SK-N-SH (cell line): ENCODE results near the gene TDRKH. TPM values are rescaled to one million over a fixed set of nuclear protein-coding genes. Genes with fewer than 3 reads are reported as not detected.
A peak's percentile ranks its signal among the peaks of the same experiment; 100 is the strongest.

Experiments used
- CTCF ChIA-PET: fragments of 300-600, 350-600 bp; formaldehyde crosslinking; extraction: SDS; loops from one replicate; lab custom pipeline; 2021; lab: Yijun Ruan, JAX
- POLR2A ChIA-PET: fragments of 350-600 bp; sonication (Branson Sonifier 250); formaldehyde crosslinking; extraction: SDS; loops from one replicate; lab custom pipeline; 2020; ENCODE audit warnings: antibody characterized with exemption, inconsistent platforms; lab: Yijun Ruan, JAX
- DNase-seq: peaks from one replicate; pipeline ENCODE4 v3.0.0; 2012
- H2AFZ ChIP-seq: fragments of 200-600 bp; sonication (generic); 2 replicates; pipeline ENCODE4 v1.8.1; 2016; ENCODE audit warnings: antibody characterized with exemption, mild to moderate bottlenecking, low read depth
- H3F3A ChIP-seq: fragments of 200-600 bp; sonication (generic); replicated peaks from 2 replicates; pipeline ENCODE3; 2016; ENCODE audit warnings: antibody characterized with exemption, mild to moderate bottlenecking; ENCODE audit not compliant: insufficient read depth
- H3K27ac ChIP-seq, 2 experiments: fragments of 200-500 bp in 1 of 2; fragments of 200-600 bp in 1 of 2; sonication (Bioruptor generic) in 1 of 2; sonication (generic), shearing (Covaris generic) in 1 of 2; 2 replicates each; pipeline versions ENCODE4 v1.5.1 to v1.6.1; 2014 to 2016; ENCODE audit warnings: low read depth in 2 of 2, inconsistent platforms in 1 of 2, low read length in 1 of 2, mild to moderate bottlenecking in 1 of 2, mixed read lengths in 1 of 2
- H3K27me3 ChIP-seq: fragments of 200-600 bp; sonication (generic), shearing (Covaris generic); 2 replicates; pipeline ENCODE4 v1.6.1; 2016; ENCODE audit warnings: mixed run types; ENCODE audit not compliant: insufficient read depth
- H3K36me3 ChIP-seq, 2 experiments: fragments of 200-500 bp in 1 of 2; fragments of 200-600 bp in 1 of 2; sonication (Bioruptor generic) in 1 of 2; sonication (generic) in 1 of 2; replicated peaks in 1 of 2; 2 replicates each; pipeline versions ENCODE3 to v1.5.1; 2014 to 2016; ENCODE audit warnings: low read length in 1 of 2, mild to moderate bottlenecking in 1 of 2; ENCODE audit not compliant: insufficient read depth in 2 of 2, control insufficient read depth in 1 of 2
- H3K4me1 ChIP-seq, 2 experiments: fragments of 200-500 bp in 1 of 2; fragments of 200-600 bp in 1 of 2; sonication (Bioruptor generic) in 1 of 2; sonication (generic), shearing (Covaris generic) in 1 of 2; 2 replicates each; pipeline versions ENCODE4 v1.5.1 to v1.6.1; 2014 to 2016; ENCODE audit warnings: low read depth in 1 of 2, low read length in 1 of 2, mixed run types in 1 of 2; ENCODE audit not compliant: insufficient read depth in 2 of 2, control insufficient read depth in 1 of 2
- H3K4me2 ChIP-seq: fragments of 200-600 bp; sonication (generic), shearing (Covaris generic); 2 replicates; pipeline ENCODE4 v1.6.1; 2017; ENCODE audit warnings: mixed run types
- H3K4me3 ChIP-seq, 2 experiments: fragments of 200-500 bp in 1 of 2; fragments of 200-600 bp in 1 of 2; sonication (Bioruptor generic) in 1 of 2; sonication (generic), shearing (Covaris generic) in 1 of 2; 2 replicates each; pipeline versions ENCODE4 v1.5.1 to v1.8.1; 2014 to 2016; ENCODE audit warnings: low read depth in 2 of 2, inconsistent platforms in 1 of 2, low read length in 1 of 2, mild to moderate bottlenecking in 1 of 2, mixed read lengths in 1 of 2, moderate library complexity in 1 of 2
- H3K79me2 ChIP-seq: fragments of 200-600 bp; sonication (generic); 2 replicates; pipeline ENCODE4 v1.8.1; 2017; ENCODE audit warnings: mild to moderate bottlenecking; ENCODE audit not compliant: insufficient read depth
- H3K9ac ChIP-seq: fragments of 200-600 bp; sonication (generic); 2 replicates; pipeline ENCODE4 v1.6.1; 2017; ENCODE audit warnings: mixed run types
- H3K9me2 ChIP-seq: fragments of 200-600 bp; sonication (generic); 2 replicates; pipeline ENCODE4 v1.6.1; 2017; ENCODE audit warnings: mixed run types
- H3K9me3 ChIP-seq: fragments of 200-600 bp; sonication (generic); 2 replicates; pipeline ENCODE4 v1.6.1; 2017; ENCODE audit warnings: mixed run types, mild to moderate bottlenecking, moderate library complexity
- H4K20me1 ChIP-seq: fragments of 200-600 bp; sonication (generic); 2 replicates; pipeline ENCODE4 v1.6.1; 2017; ENCODE audit warnings: mild to moderate bottlenecking, mixed run types; ENCODE audit not compliant: insufficient read depth
- CTCF ChIP-seq: fragments of 200-600 bp; sonication (generic); IDR thresholded peaks from 2 replicates; pipeline ENCODE4 v1.6.1; 2017; ENCODE audit warnings: antibody characterized with exemption, mild to moderate bottlenecking, moderate library complexity
- EZH2phosphoT487 ChIP-seq: fragments of 200-600 bp; sonication (generic); IDR thresholded peaks from 2 replicates; pipeline ENCODE4 v1.6.1; 2017; ENCODE audit warnings: low read depth, mixed run types, mild to moderate bottlenecking, antibody characterized with exemption, moderate library complexity, borderline replicate concordance
- FOXJ3 ChIP-seq: sonication (generic); formaldehyde crosslinking; IDR thresholded peaks from 2 replicates; pipeline ENCODE4 v1.5.1; 2020; ENCODE audit warnings: mild to moderate bottlenecking, missing genetic modification reagents
- FOXM1 ChIP-seq: IDR thresholded peaks from 2 replicates; pipeline ENCODE4 v1.4.0; 2012; ENCODE audit warnings: low read depth, mild to moderate bottlenecking
- GABPA ChIP-seq: IDR thresholded peaks from 2 replicates; pipeline ENCODE4 v1.4.0; 2012; ENCODE audit warnings: low read depth, mild to moderate bottlenecking
- GATA2 ChIP-seq: sonication (generic); formaldehyde crosslinking; IDR thresholded peaks from 2 replicates; pipeline ENCODE4 v1.5.0; 2020; ENCODE audit warnings: mild to moderate bottlenecking, missing genetic modification reagents
- IRF3 ChIP-seq: fragments of 150-350 bp; IDR thresholded peaks from 2 replicates; pipeline ENCODE4 v1.6.1; 2016; ENCODE audit warnings: mild to moderate bottlenecking, low read depth, low read length
- JUND ChIP-seq: IDR thresholded peaks from 2 replicates; pipeline ENCODE4 v1.4.0; 2012
- MAX ChIP-seq: IDR thresholded peaks from 2 replicates; pipeline ENCODE4 v1.4.0; 2012; ENCODE audit warnings: low read depth
- MEF2A ChIP-seq: IDR thresholded peaks from 2 replicates; pipeline ENCODE4 v1.4.0; 2012; ENCODE audit warnings: low read depth, borderline replicate concordance
- MXI1 ChIP-seq: IDR thresholded peaks from 2 replicates; pipeline ENCODE4 v1.6.1; 2012; ENCODE audit warnings: mild to moderate bottlenecking, low read depth, low read length, improper control_type of control experiment
- NFIC ChIP-seq: IDR thresholded peaks from 2 replicates; pipeline ENCODE4 v1.4.0; 2012; ENCODE audit warnings: borderline replicate concordance
- POLR2AphosphoS5 ChIP-seq: IDR thresholded peaks from 2 replicates; pipeline ENCODE4 v1.6.1; 2012; ENCODE audit warnings: low read depth, low read length
- RAD21 ChIP-seq: IDR thresholded peaks from 2 replicates; pipeline ENCODE4 v1.6.1; 2012; ENCODE audit warnings: mild to moderate bottlenecking, low read length
- RCOR1 ChIP-seq: fragments of 150-350 bp; IDR thresholded peaks from 2 replicates; pipeline ENCODE4 v1.6.1; 2017; ENCODE audit warnings: antibody characterized with exemption, low read length
- REST ChIP-seq: IDR thresholded peaks from 2 replicates; pipeline ENCODE4 v1.6.1; 2012; ENCODE audit warnings: mild to moderate bottlenecking, low read depth, low read length, moderate library complexity
- RXRA ChIP-seq: IDR thresholded peaks from 2 replicates; pipeline ENCODE4 v1.4.0; 2012; ENCODE audit warnings: low read depth, mild to moderate bottlenecking, borderline replicate concordance
- SIN3A ChIP-seq: IDR thresholded peaks from 2 replicates; pipeline ENCODE4 v1.6.1; 2012; ENCODE audit warnings: low read depth, mild to moderate bottlenecking, low read length, moderate library complexity, borderline replicate concordance
- SMC3 ChIP-seq: IDR thresholded peaks from 2 replicates; pipeline ENCODE4 v1.6.1; 2012; ENCODE audit warnings: low read depth, low read length, improper control_type of control experiment
- TAF1 ChIP-seq: IDR thresholded peaks from 2 replicates; pipeline ENCODE4 v1.6.1; 2012; ENCODE audit warnings: low read depth, mild to moderate bottlenecking, low read length, moderate library complexity, borderline replicate concordance
- TEAD4 ChIP-seq: IDR thresholded peaks from 2 replicates; pipeline ENCODE4 v1.4.0; 2012; ENCODE audit warnings: mild to moderate bottlenecking, borderline replicate concordance; ENCODE audit not compliant: insufficient read depth
- USF1 ChIP-seq: IDR thresholded peaks from 2 replicates; pipeline ENCODE4 v1.4.0; 2012; ENCODE audit warnings: low read depth, borderline replicate concordance
- ZBTB33 ChIP-seq: IDR thresholded peaks from 2 replicates; pipeline ENCODE4 v1.4.0; 2012; ENCODE audit warnings: low read depth, borderline replicate concordance
- WGBS: methylation state at CpG from one replicate; pipeline ENCODE4 v1.1.6; 2017; ENCODE audit warnings: low lambda C conversion rate; 5-methylcytosine and 5-hydroxymethylcytosine counted together
- polyA plus RNA-seq, 3 experiments: library from polyadenylated mRNA; depleted of rRNA; stranded (reverse); fragments of >200 nt; gene quantifications; 2 replicates each; pipeline ENCODE4 v1.2.3, GENCODE V29; 2012

Gene TDRKH
- polyA plus RNA-seq, 1 of the 3 experiments (the other 2 are of a cell fraction), result 1.9 TPM

- no peak overlapping the region for H3K4me3 ChIP-seq
- H3F3A ChIP-seq, result no peaks in the 10 kb centered on the region
- peaks cover 0 to 58% of the 10 kb centered on the region in 2 experiments; a peak in 2 of 4 replicates for H3K4me1 ChIP-seq
- peak overlapping the region in 1 of 2 experiments; percentile 81; a peak in 2 of 4 replicates for H3K27ac ChIP-seq
- no peaks in the 10 kb centered on the region for H3K36me3 ChIP-seq
- DNase-seq, result peak; percentile 89
- H4K20me1 ChIP-seq, result no peaks in the 10 kb centered on the region
- CTCF ChIA-PET, result interaction anchor here (0.9 to 7.8 kb wide), 11 partner anchors 10 to 227 kb away, joined by 3 to 46 read pairs (median 5); partner anchors contain the start of genes CELF3 and TDRKH
- WGBS, result 16% methylated on average over 2 of the region's 2 CpGs
- POLR2A ChIA-PET, result interaction anchor here (0.8 to 2.2 kb wide), 8 partner anchors 9 to 566 kb away, joined by 3 to 23 read pairs (median 4); partner anchors contain the start of genes MRPL9, TDRKH and ZNF687
- no peaks in the 10 kb centered on the region for H3K79me2 ChIP-seq
- no peak overlapping the region for H3K4me2 ChIP-seq
- H3K9me3 ChIP-seq, result no peaks in the 10 kb centered on the region
- H3K9ac ChIP-seq, result no peak overlapping the region
- H3K27me3 ChIP-seq, result peaks cover 2% of the 10 kb centered on the region; the same call in 1 of the 2 replicates
- H3K9me2 ChIP-seq, result no peaks in the 10 kb centered on the region
- H2AFZ ChIP-seq, result no peak overlapping the region
- TF ChIP-seq GABPA, result no peak
- TF ChIP-seq TAF1, result no peak
- peak; percentile 23; the same call in 1 of the 2 replicates for TF ChIP-seq MXI1
- TF ChIP-seq SIN3A, result no peak
- no peak for TF ChIP-seq USF1
- TF ChIP-seq JUND, result no peak
- no peak for TF ChIP-seq FOXM1
- no peak for TF ChIP-seq SMC3
- no peak for TF ChIP-seq EZH2phosphoT487
- peak; percentile 52; the same call in 1 of the 2 replicates for TF ChIP-seq FOXJ3
- TF ChIP-seq POLR2AphosphoS5, result 0 out of 2 replicates have a peak, but pooled peaks have one; percentile 27
- TF ChIP-seq GATA2 (CRISPR knock-in tag), result peak; percentile 98
- TF ChIP-seq NFIC, result peak; percentile 79
- TF ChIP-seq IRF3, result no peak
- no peak for TF ChIP-seq TEAD4
- no peak for TF ChIP-seq RXRA
- no peak for TF ChIP-seq MEF2A
- no peak for TF ChIP-seq ZBTB33
- TF ChIP-seq RAD21, result peak; percentile 34
- no peak for TF ChIP-seq REST
- peak; percentile 89 for TF ChIP-seq RCOR1
- TF ChIP-seq CTCF, result no peak
- no peak for TF ChIP-seq MAX
These were observed 30.6 kb upstream of the TDRKH start for GRCh38 chr1:151820940-151821339.
